GM18507 (cell line): ENCODE measurements around the gene ANKAR.
"Not testable (repeated sequence)": the region's sequence is repeated elsewhere in the genome, so short reads cannot be mapped to it uniquely, and the experiment has no call there.

ENCODE experiments used
- DNase-seq: peaks from one replicate; pipeline ENCODE4 v3.0.0; 2011; ENCODE audit warnings: low read depth; ENCODE audit not compliant: insufficient read length; ENCODE audit errors: extremely low spot score
- FAIRE-seq: peaks from 2 replicates; lab custom pipeline; 2011; peaks lifted over from hg19 to GRCh38; lab: Jason Lieb, UNC

The ANKAR gene

GRCh38 chr2:189658306-189659212, 15.9 kb upstream of the ANKAR start:
- DNase-seq (no peak), FAIRE-seq (peak; percentile 31)

GRCh38 chr2:189659734-189660133, 14.7 kb upstream of the ANKAR start:
- no peak for DNase-seq
- FAIRE-seq, result no peak

- DNase-seq (no peak), FAIRE-seq (no peak)
Measured at GRCh38 chr2:189660803-189661147, 13.7 kb upstream of the ANKAR start.

GRCh38 chr2:189661148-189661956, 13.1 kb upstream of the ANKAR start, which contains the start of gene ASNSD1:
ASNSD1 (plus strand) TSS chr2:189661459; CDS start chr2:189666133, 4,674 bp downstream.
- FAIRE-seq (peak; percentile 99), DNase-seq (peak; percentile 89)

GRCh38 chr2:189661957-189662321, 12.5 kb upstream of the ANKAR start:
- no peak for DNase-seq
- peak; percentile 46 for FAIRE-seq

- FAIRE-seq, result no peak
- DNase-seq, result no peak
Measured at GRCh38 chr2:189662669-189663226, 11.7 kb upstream of the ANKAR start.

- DNase-seq, FAIRE-seq: not testable (repeated sequence)
Measured at GRCh38 chr2:189663319-189663718, 11.2 kb upstream of the ANKAR start.

GRCh38 chr2:189669913-189670312, 4.6 kb upstream of the ANKAR start:
- no peak for FAIRE-seq
- DNase-seq, result no peak

- FAIRE-seq (peak; percentile 12), DNase-seq (no peak)
Measured at GRCh38 chr2:189673661-189674373, 653 bp upstream of the ANKAR start.

- FAIRE-seq (no peak), DNase-seq (no peak)
Measured at GRCh38 chr2:189676471-189676870, 2.0 kb downstream of the ANKAR start.

GRCh38 chr2:189679226-189679625, 4.8 kb downstream of the ANKAR start:
- FAIRE-seq (no peak), DNase-seq (no peak)

GRCh38 chr2:189681203-189681602, 6.7 kb downstream of the ANKAR start:
- DNase-seq (no peak), FAIRE-seq (no peak)

GRCh38 chr2:189681903-189682302, 7.4 kb downstream of the ANKAR start:
- no peak for FAIRE-seq
- no peak for DNase-seq

GRCh38 chr2:189683348-189683747, 8.9 kb downstream of the ANKAR start:
- DNase-seq, result no peak
- FAIRE-seq, result no peak

GRCh38 chr2:189684811-189685210, 10.3 kb downstream of the ANKAR start:
- FAIRE-seq, result no peak
- no peak for DNase-seq

GRCh38 chr2:189685540-189686229, 11.2 kb downstream of the ANKAR start:
- FAIRE-seq, result no peak
- no peak for DNase-seq

- FAIRE-seq, DNase-seq: not testable (repeated sequence)
Measured at GRCh38 chr2:189687796-189688195, 13.3 kb downstream of the ANKAR start.

GRCh38 chr2:189696223-189696622, 21.8 kb downstream of the ANKAR start:
- FAIRE-seq (no peak), DNase-seq (no peak)
